ENCODE data around the gene SESN2. TPM values are rescaled to one million over a fixed set of nuclear protein-coding genes. Genes with fewer than 3 reads are reported as not detected.

The SESN2 gene
- total and polyA plus RNA-seq, 2 donors (not counting 1 experiment from before 2014, with no cell fraction given), result 4.5 to 5.4 TPM

DNA sequence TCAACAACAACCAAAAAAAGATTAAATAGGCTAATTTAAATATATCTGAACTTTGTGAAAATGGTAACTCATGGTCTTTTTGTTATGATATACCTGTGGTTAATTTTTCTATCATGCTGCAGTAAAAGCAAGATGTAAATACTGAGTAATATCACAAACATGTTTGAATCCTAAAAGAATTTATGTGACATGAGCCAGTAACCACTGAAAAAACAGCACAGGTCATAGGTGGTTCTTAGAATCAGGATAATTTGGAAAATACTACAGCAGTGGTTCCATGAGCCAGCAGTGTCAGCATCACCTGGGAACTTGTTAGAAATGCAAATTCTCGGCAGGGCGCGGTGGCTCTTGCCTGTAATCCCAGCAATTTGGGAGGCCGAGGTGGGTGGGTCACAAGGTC is 19.3 kb upstream of the SESN2 start:
- peaks cover 26 to 42% of the 10 kb centered on the region in 2 donors for H3K4me1 ChIP-seq (ENCODE audit: control insufficient read depth in 2 of 2, insufficient read depth in 2 of 2, low read length in 2 of 2)
- H3K9ac ChIP-seq (ENCODE audit: low read length), result no peak overlapping the region
- no peak for TF ChIP-seq EZH2 (IDR thresholded peaks at IDR 0.05; ENCODE audit: borderline replicate concordance, insufficient read depth, low read depth, low read length, poor library complexity, severe bottlenecking)
- TF ChIP-seq, protein P1, sequence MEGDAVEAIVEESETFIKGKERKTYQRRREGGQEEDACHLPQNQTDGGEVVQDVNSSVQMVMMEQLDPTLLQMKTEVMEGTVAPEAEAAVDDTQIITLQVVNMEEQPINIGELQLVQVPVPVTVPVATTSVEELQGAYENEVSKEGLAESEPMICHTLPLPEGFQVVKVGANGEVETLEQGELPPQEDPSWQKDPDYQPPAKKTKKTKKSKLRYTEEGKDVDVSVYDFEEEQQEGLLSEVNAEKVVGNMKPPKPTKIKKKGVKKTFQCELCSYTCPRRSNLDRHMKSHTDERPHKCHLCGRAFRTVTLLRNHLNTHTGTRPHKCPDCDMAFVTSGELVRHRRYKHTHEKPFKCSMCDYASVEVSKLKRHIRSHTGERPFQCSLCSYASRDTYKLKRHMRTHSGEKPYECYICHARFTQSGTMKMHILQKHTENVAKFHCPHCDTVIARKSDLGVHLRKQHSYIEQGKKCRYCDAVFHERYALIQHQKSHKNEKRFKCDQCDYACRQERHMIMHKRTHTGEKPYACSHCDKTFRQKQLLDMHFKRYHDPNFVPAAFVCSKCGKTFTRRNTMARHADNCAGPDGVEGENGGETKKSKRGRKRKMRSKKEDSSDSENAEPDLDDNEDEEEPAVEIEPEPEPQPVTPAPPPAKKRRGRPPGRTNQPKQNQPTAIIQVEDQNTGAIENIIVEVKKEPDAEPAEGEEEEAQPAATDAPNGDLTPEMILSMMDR (IDR thresholded peaks at IDR 0.05), result no peak
- peaks cover 4 to 10% of the 10 kb centered on the region in 2 experiments for H3K36me3 ChIP-seq (replicated peaks in 1 of 2; ENCODE audit: control extremely low read depth in 1 of 2, control insufficient read depth in 1 of 2, extremely low read depth in 1 of 2, insufficient read depth in 2 of 2, low read length in 1 of 2)
- no peak overlapping the region for H3K27ac Mint-ChIP-seq
- H3K27ac ChIP-seq (ENCODE audit: low read length in 2 of 2), result no peak overlapping the region
- no peak for ATAC-seq (ENCODE audit: low read depth)
- H2AFZ ChIP-seq (ENCODE audit: insufficient read depth, low read depth, low read length, poor library complexity, severe bottlenecking), result no peak overlapping the region
- no peak for DNase-seq
- intact Hi-C loops (cut with micrococcal nuclease), result loop anchor here (10.0 kb wide), 1 partner anchor 405 kb away; the partner anchor contains the start of genes RNU11 and TAF12
- no peaks in the 10 kb centered on the region for H3K9me3 ChIP-seq (ENCODE audit: control extremely low read depth in 1 of 3, control insufficient read depth in 2 of 3, insufficient read depth in 1 of 3, low read length in 2 of 3)
- no peak overlapping the region for H3K4me3 Mint-ChIP-seq
- CTCF ChIA-PET, result no interaction called here
- no peaks in the 10 kb centered on the region for H3K27me3 Mint-ChIP-seq
- H3K79me2 ChIP-seq (ENCODE audit: control insufficient read depth, insufficient read depth, low read length), result peaks cover 16% of the 10 kb centered on the region
- POLR2A ChIA-PET, result no interaction called here
- no peak overlapping the region for H3K4me3 ChIP-seq (ENCODE audit: control extremely low read depth in 1 of 5, extremely low read depth in 1 of 5, insufficient read depth in 1 of 5, low read depth in 2 of 5, low read length in 4 of 5)
- H3K27me3 ChIP-seq (replicated peaks in 1 of 4; ENCODE audit: control extremely low read depth in 1 of 4, control insufficient read depth in 3 of 4, insufficient read depth in 4 of 4, low read length in 3 of 4), result no peaks in the 10 kb centered on the region
- WGBS (ENCODE audit: insufficient coverage), result 100% methylated on average over 4 of the region's 4 CpGs
- H3K4me1 Mint-ChIP-seq, result peaks cover 24% of the 10 kb centered on the region
- no peaks in the 10 kb centered on the region for H3K9me3 Mint-ChIP-seq (ENCODE audit: insufficient read depth)
- no peak overlapping the region for H3K4me2 ChIP-seq (replicated peaks; ENCODE audit: low read depth, low read length, poor library complexity, severe bottlenecking)
- H4K20me1 ChIP-seq (ENCODE audit: control insufficient read depth, insufficient read depth, low read length, poor library complexity, severe bottlenecking), result no peaks in the 10 kb centered on the region

DNA sequence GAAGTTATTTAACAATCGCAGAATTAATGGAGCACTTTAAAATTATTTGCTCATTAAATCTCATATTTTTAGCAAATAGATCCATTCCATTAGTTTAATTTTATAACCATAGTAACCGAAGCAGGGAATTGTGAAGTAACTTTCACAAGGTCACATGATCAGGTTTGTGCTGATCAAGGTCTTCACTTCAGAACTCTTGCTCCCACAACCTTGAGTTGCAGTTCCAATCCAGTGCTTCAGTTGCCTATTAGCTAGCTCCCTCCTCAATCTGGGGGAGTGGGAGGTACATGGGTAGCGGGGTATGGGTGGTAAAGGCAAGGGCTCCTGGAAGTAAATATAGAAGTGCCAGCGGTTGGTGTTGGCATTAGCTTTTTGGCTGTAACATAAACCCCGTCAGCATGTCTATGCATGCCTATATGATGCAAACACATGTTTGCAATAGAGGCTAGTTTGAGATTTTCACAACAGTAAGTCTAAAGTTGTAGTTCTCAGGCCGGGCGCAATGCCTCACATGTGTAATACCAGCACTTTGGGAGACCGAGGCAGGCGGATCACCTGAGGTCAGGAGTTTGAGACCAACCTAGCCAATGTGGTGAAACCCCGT is 17.6 kb upstream of the SESN2 start:
- Histone ChIP-seq H3K4me1 (ENCODE audit: control insufficient read depth in 2 of 2, insufficient read depth in 2 of 2, low read length in 2 of 2) (peaks cover 30 to 43% of the 10 kb centered on the region in 2 donors), H3K4me3 (ENCODE audit: control extremely low read depth in 1 of 5, extremely low read depth in 1 of 5, insufficient read depth in 1 of 5, low read depth in 2 of 5, low read length in 4 of 5) (no peak overlapping the region), H3K9ac (ENCODE audit: low read length) (no peak overlapping the region), H3K27me3 (replicated peaks in 1 of 4; ENCODE audit: control extremely low read depth in 1 of 4, control insufficient read depth in 3 of 4, insufficient read depth in 4 of 4, low read length in 3 of 4) (no peaks in the 10 kb centered on the region), H4K20me1 (ENCODE audit: control insufficient read depth, insufficient read depth, low read length, poor library complexity, severe bottlenecking) (no peaks in the 10 kb centered on the region), H3K79me2 (ENCODE audit: control insufficient read depth, insufficient read depth, low read length) (peaks cover 1% of the 10 kb centered on the region), H3K36me3 (replicated peaks in 1 of 2; ENCODE audit: control extremely low read depth in 1 of 2, control insufficient read depth in 1 of 2, extremely low read depth in 1 of 2, insufficient read depth in 2 of 2, low read length in 1 of 2) (peaks cover 4 to 10% of the 10 kb centered on the region in 2 experiments), H3K9me3 (ENCODE audit: control extremely low read depth in 1 of 3, control insufficient read depth in 2 of 3, insufficient read depth in 1 of 3, low read length in 2 of 3) (no peaks in the 10 kb centered on the region), H2AFZ (ENCODE audit: insufficient read depth, low read depth, low read length, poor library complexity, severe bottlenecking) (no peak overlapping the region), H3K4me2 (replicated peaks; ENCODE audit: low read depth, low read length, poor library complexity, severe bottlenecking) (no peak overlapping the region), H3K27ac (ENCODE audit: low read length in 2 of 2) (no peak overlapping the region)
- ChIA-PET CTCF (no interaction called here), POLR2A (interaction anchor here (0.7 kb wide), 2 partner anchors 12 to 169 kb away, joined by 4 to 10 read pairs; no protein-coding TSS in a partner anchor)
- Mint-ChIP-seq H3K4me1 (peaks cover 32% of the 10 kb centered on the region), H3K4me3 (no peak overlapping the region), H3K9me3 (ENCODE audit: insufficient read depth) (no peaks in the 10 kb centered on the region), H3K27me3 (no peaks in the 10 kb centered on the region), H3K27ac (no peak overlapping the region)
- WGBS (ENCODE audit: insufficient coverage), result 86% methylated on average over 7 of the region's 10 CpGs
- DNase-seq (no peak), ATAC-seq (ENCODE audit: low read depth) (no peak)
- intact Hi-C loops (cut with micrococcal nuclease), result loop anchor here (10.0 kb wide), 1 partner anchor 403 kb away; the partner anchor contains the start of genes RNU11 and TAF12
- TF ChIP-seq, protein P1 (IDR thresholded peaks at IDR 0.05), result no peak
- no peak for TF ChIP-seq EZH2 (IDR thresholded peaks at IDR 0.05; ENCODE audit: borderline replicate concordance, insufficient read depth, low read depth, low read length, poor library complexity, severe bottlenecking)
